Neural cell (in vitro differentiated cells): ENCODE data around the gene CXCL9. TPM values are rescaled to one million over a fixed set of nuclear protein-coding genes. Genes with fewer than 3 reads are reported as not detected.

Experiments used
- H2AFZ ChIP-seq: fragments of 200-600, 300-800 bp; sonication (generic), shearing (Covaris generic); 2 replicates; pipeline ENCODE4 v1.6.0; 2014; ENCODE audit warnings: low read depth, mild to moderate bottlenecking, antibody characterized with exemption, low read length, moderate library complexity
- H3F3A ChIP-seq: fragments of 200-600 bp; shearing (Covaris generic); 2 replicates; pipeline ENCODE4 v1.6.1; 2016; ENCODE audit warnings: mild to moderate bottlenecking, moderate library complexity, mixed read lengths, antibody characterized with exemption, low read length; ENCODE audit not compliant: insufficient read depth, poor library complexity, severe bottlenecking
- H3K27ac ChIP-seq: fragments of 200-600, 300-800 bp; sonication (generic), shearing (Covaris generic); 2 replicates; pipeline ENCODE4 v1.5.1; 2014; ENCODE audit warnings: mild to moderate bottlenecking, low read length, moderate library complexity
- H3K27me3 ChIP-seq: fragments of 300-800, 200-600 bp; sonication (generic), shearing (Covaris generic); 2 replicates; pipeline ENCODE4 v1.6.0; 2014; ENCODE audit warnings: mild to moderate bottlenecking, low read depth, low read length, moderate library complexity; ENCODE audit not compliant: insufficient read depth
- H3K36me3 ChIP-seq: fragments of 300-800, 200-600 bp; sonication (generic), shearing (Covaris generic); 2 replicates; pipeline ENCODE4 v1.5.1; 2014; ENCODE audit warnings: mild to moderate bottlenecking, antibody characterized with exemption, low read length, moderate library complexity; ENCODE audit not compliant: insufficient read depth
- H3K4me2 ChIP-seq: fragments of 300-800, 200-600 bp; sonication (generic), shearing (Covaris generic); 2 replicates; pipeline ENCODE4 v1.6.0; 2014; ENCODE audit warnings: mild to moderate bottlenecking, low read length
- H3K4me3 ChIP-seq: fragments of 300-800, 200-600 bp; sonication (generic), shearing (Covaris generic); 2 replicates; pipeline ENCODE4 v1.5.1; 2014; ENCODE audit warnings: mild to moderate bottlenecking, low read length, moderate library complexity
- H3K79me2 ChIP-seq: fragments of 200-600 bp; shearing (Covaris generic); replicated peaks from 2 replicates; pipeline ENCODE4 v1.6.0; 2014; ENCODE audit warnings: mild to moderate bottlenecking, low read length, moderate library complexity; ENCODE audit not compliant: insufficient read depth
- H3K9ac ChIP-seq: fragments of 300-800, 200-600 bp; sonication (generic), shearing (Covaris generic); 2 replicates; pipeline ENCODE4 v1.6.1; 2016; ENCODE audit warnings: mild to moderate bottlenecking, low read length, mixed read lengths
- H3K9me2 ChIP-seq: fragments of 200-600 bp; shearing (Covaris generic); 2 replicates; pipeline ENCODE4 v1.6.1; 2016; ENCODE audit warnings: mild to moderate bottlenecking, low read length, mixed read lengths; ENCODE audit not compliant: insufficient read depth
- H3K9me3 ChIP-seq: fragments of 200-600, 300-800 bp; sonication (generic), shearing (Covaris generic); 2 replicates; pipeline ENCODE4 v1.6.1; 2016; ENCODE audit warnings: mild to moderate bottlenecking, mixed run types, low read length, moderate library complexity, mixed read lengths
- H4K20me1 ChIP-seq: fragments of 200-600 bp; shearing (Covaris generic); 2 replicates; pipeline ENCODE4 v1.6.1; 2016; ENCODE audit warnings: mild to moderate bottlenecking, mixed run types; ENCODE audit not compliant: insufficient read depth
- EP300 ChIP-seq: fragments of 450-650 bp; conservative IDR thresholded peaks from 2 replicates; pipeline ENCODE4 v1.6.1; 2014; ENCODE audit warnings: antibody characterized with exemption, mild to moderate bottlenecking, moderate library complexity; ENCODE audit not compliant: poor library complexity, severe bottlenecking
- EZH2 ChIP-seq: fragments of 200-600, 300-800 bp; shearing (Covaris generic), sonication (generic); IDR thresholded peaks from 2 replicates; pipeline ENCODE4 v1.6.1; 2014; ENCODE audit warnings: antibody characterized with exemption, low read length, borderline replicate concordance, mild to moderate bottlenecking; ENCODE audit not compliant: insufficient read depth, poor library complexity, severe bottlenecking
- MXI1 ChIP-seq: fragments of 450-650 bp; conservative IDR thresholded peaks from 2 replicates; pipeline ENCODE4 v1.6.1; 2014; ENCODE audit warnings: antibody characterized with exemption, mild to moderate bottlenecking; ENCODE audit not compliant: poor library complexity, severe bottlenecking
- POLR2AphosphoS5 ChIP-seq: IDR thresholded peaks from 2 replicates; pipeline ENCODE4 v1.6.1; 2012
- RAD21 ChIP-seq: fragments of 450-650 bp; conservative IDR thresholded peaks from 2 replicates; pipeline ENCODE4 v1.6.1; 2014; ENCODE audit warnings: antibody characterized with exemption, mild to moderate bottlenecking, moderate library complexity
- SMC3 ChIP-seq: fragments of 450-650 bp; conservative IDR thresholded peaks from 2 replicates; pipeline ENCODE4 v1.6.1; 2014; ENCODE audit warnings: antibody characterized with exemption, mild to moderate bottlenecking, moderate library complexity; ENCODE audit not compliant: poor library complexity
- TAF1 ChIP-seq: IDR thresholded peaks from 2 replicates; pipeline ENCODE4 v1.6.1; 2012; ENCODE audit warnings: low read depth
- polyA minus RNA-seq: library from RNA; depleted of rRNA, polyadenylated mRNA; stranded (reverse); fragments of >200 nt; gene quantifications from 2 replicates; pipeline ENCODE4 v1.2.3, GENCODE V29; 2014
- polyA plus RNA-seq: library from polyadenylated mRNA; depleted of rRNA; stranded (reverse); fragments of >200 nt; gene quantifications from 2 replicates; pipeline ENCODE4 v1.2.3, GENCODE V29; 2014
- TF ChIP-seq, protein P1 (sequence below): fragments of 450-650 bp; IDR thresholded peaks from 2 replicates; pipeline ENCODE4 v1.5.1; 2014; ENCODE audit warnings: antibody characterized with exemption, mild to moderate bottlenecking, moderate library complexity; ENCODE audit not compliant: poor library complexity, severe bottlenecking
- TF ChIP-seq, protein P2 (sequence below): IDR thresholded peaks from 2 replicates; pipeline ENCODE4 v1.6.1; 2012; ENCODE audit warnings: borderline replicate concordance

Gene CXCL9
- polyA plus RNA-seq (not detected in 2 replicates), polyA minus RNA-seq (not detected in 2 replicates)

- Histone ChIP-seq H3K27ac (no peak within 1 kb of the TSS), H3K9me2 (no peaks in the 10 kb centered on the region), H4K20me1 (no peaks in the 10 kb centered on the region), H3K4me2 (no peak within 1 kb of the TSS), H3K9me3 (no peaks in the 10 kb centered on the region), H3K79me2 (no peaks in the 10 kb centered on the region), H3K9ac (no peak within 1 kb of the TSS), H3K27me3 (no peaks in the 10 kb centered on the region), H3F3A (no peaks in the 10 kb centered on the region), H2AFZ (no peak within 1 kb of the TSS), H3K4me3 (no peak within 1 kb of the TSS), H3K36me3 (no peaks in the 10 kb centered on the region)
- TF ChIP-seq POLR2AphosphoS5, result no peak
- no peak for TF ChIP-seq TAF1
- TF ChIP-seq RAD21, result no peak
- TF ChIP-seq, protein P1, sequence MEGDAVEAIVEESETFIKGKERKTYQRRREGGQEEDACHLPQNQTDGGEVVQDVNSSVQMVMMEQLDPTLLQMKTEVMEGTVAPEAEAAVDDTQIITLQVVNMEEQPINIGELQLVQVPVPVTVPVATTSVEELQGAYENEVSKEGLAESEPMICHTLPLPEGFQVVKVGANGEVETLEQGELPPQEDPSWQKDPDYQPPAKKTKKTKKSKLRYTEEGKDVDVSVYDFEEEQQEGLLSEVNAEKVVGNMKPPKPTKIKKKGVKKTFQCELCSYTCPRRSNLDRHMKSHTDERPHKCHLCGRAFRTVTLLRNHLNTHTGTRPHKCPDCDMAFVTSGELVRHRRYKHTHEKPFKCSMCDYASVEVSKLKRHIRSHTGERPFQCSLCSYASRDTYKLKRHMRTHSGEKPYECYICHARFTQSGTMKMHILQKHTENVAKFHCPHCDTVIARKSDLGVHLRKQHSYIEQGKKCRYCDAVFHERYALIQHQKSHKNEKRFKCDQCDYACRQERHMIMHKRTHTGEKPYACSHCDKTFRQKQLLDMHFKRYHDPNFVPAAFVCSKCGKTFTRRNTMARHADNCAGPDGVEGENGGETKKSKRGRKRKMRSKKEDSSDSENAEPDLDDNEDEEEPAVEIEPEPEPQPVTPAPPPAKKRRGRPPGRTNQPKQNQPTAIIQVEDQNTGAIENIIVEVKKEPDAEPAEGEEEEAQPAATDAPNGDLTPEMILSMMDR, result no peak
- TF ChIP-seq, protein P2, sequence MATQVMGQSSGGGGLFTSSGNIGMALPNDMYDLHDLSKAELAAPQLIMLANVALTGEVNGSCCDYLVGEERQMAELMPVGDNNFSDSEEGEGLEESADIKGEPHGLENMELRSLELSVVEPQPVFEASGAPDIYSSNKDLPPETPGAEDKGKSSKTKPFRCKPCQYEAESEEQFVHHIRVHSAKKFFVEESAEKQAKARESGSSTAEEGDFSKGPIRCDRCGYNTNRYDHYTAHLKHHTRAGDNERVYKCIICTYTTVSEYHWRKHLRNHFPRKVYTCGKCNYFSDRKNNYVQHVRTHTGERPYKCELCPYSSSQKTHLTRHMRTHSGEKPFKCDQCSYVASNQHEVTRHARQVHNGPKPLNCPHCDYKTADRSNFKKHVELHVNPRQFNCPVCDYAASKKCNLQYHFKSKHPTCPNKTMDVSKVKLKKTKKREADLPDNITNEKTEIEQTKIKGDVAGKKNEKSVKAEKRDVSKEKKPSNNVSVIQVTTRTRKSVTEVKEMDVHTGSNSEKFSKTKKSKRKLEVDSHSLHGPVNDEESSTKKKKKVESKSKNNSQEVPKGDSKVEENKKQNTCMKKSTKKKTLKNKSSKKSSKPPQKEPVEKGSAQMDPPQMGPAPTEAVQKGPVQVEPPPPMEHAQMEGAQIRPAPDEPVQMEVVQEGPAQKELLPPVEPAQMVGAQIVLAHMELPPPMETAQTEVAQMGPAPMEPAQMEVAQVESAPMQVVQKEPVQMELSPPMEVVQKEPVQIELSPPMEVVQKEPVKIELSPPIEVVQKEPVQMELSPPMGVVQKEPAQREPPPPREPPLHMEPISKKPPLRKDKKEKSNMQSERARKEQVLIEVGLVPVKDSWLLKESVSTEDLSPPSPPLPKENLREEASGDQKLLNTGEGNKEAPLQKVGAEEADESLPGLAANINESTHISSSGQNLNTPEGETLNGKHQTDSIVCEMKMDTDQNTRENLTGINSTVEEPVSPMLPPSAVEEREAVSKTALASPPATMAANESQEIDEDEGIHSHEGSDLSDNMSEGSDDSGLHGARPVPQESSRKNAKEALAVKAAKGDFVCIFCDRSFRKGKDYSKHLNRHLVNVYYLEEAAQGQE, result no peak
- TF ChIP-seq SMC3, result no peak
- no peak for TF ChIP-seq MXI1
Measured at GRCh38 chr4:76007089-76007862, at the start of gene CXCL9. Gene CXCL9 (minus strand): TSS chr4:76007509. CDS start chr4:76007449, 60 bp downstream.

DNA sequence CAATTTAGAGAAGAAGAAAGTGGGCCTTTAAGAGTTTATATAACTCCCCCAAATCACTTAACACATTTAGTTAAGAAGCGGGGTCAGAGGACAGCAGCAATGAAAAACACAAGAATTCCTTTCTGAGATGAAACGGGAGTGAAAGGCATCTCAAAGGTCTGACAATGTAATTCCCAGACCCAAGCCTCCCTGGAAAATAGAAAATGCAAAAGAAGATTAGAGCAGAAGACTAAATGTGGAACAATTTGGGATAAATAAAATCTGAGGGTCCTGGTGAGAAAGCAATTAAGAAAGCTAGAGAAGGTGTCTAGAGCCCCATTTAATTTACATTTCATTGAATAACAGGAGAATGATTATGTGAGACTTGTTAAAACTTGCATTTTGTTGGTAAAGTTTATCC is 48.1 kb upstream of the CXCL9 start:
- Histone ChIP-seq H2AFZ (no peak overlapping the region), H3K36me3 (no peaks in the 10 kb centered on the region), H3K9me3 (no peaks in the 10 kb centered on the region), H3K79me2 (no peaks in the 10 kb centered on the region), H3K27ac (no peak overlapping the region), H3K4me3 (no peak overlapping the region), H3K9me2 (no peaks in the 10 kb centered on the region), H3K4me2 (no peak overlapping the region), H3K27me3 (no peaks in the 10 kb centered on the region), H3K9ac (no peak overlapping the region), H4K20me1 (no peaks in the 10 kb centered on the region), H3F3A (no peaks in the 10 kb centered on the region)
- TF ChIP-seq SMC3 (no peak), MXI1 (no peak), POLR2AphosphoS5 (no peak), EP300 (no peak), EZH2 (no peak), RAD21 (no peak), TAF1 (no peak)
- TF ChIP-seq, protein P1, result no peak
- TF ChIP-seq, protein P2, result no peak
